RWPE1 (cell line): ENCODE data around the gene FBXW11.

Source experiments
- CTCF ChIA-PET: fragments of 350-600 bp; sonication (Branson Sonifier 250); formaldehyde crosslinking; extraction: SDS; loops from one replicate; lab custom pipeline; 2021; lab: Yijun Ruan, JAX
- POLR2A ChIA-PET: fragments of 400-600 bp; formaldehyde crosslinking; extraction: SDS; loops from one replicate; lab custom pipeline; 2020; ENCODE audit warnings: antibody characterized with exemption; ENCODE audit not compliant: low non-redundant PET; lab: Yijun Ruan, JAX
- DNase-seq: peaks from one replicate; pipeline ENCODE4 v3.0.0; 2012; ENCODE audit warnings: low spot score
- H3K27ac ChIP-seq: fragments of 450-650 bp; 2 replicates; pipeline ENCODE4 v1.5.1; 2017
- CTCF ChIP-seq: fragments of 450-650 bp; conservative IDR thresholded peaks from 2 replicates; pipeline ENCODE4 v1.5.1; 2017; ENCODE audit warnings: low read depth, mild to moderate bottlenecking

The FBXW11 gene

GRCh38 chr5:171986772-171987171, 19.7 kb downstream of the FBXW11 start:
- POLR2A ChIA-PET = no interaction called here
- H3K27ac ChIP-seq = no peak overlapping the region
- CTCF ChIA-PET = interaction anchor here (0.6 kb wide), 1 partner anchor 378 kb away, joined by 3 read pairs; no protein-coding TSS in a partner anchor
- no peak for TF ChIP-seq CTCF
- DNase-seq = no peak

GRCh38 chr5:171984748-171985419, 21.6 kb downstream of the FBXW11 start:
- no peak overlapping the region for H3K27ac ChIP-seq
- CTCF ChIA-PET = interaction anchor here (0.7 to 1.0 kb wide), 3 partner anchors 25 to 317 kb away, joined by 3 to 4 read pairs (median 3); no protein-coding TSS in a partner anchor
- peak; percentile 18 for DNase-seq
- no peak for TF ChIP-seq CTCF
- POLR2A ChIA-PET = no interaction called here

- ChIA-PET CTCF (interaction anchor here (0.7 kb wide), 1 partner anchor 14 kb away, joined by 4 read pairs; no protein-coding TSS in a partner anchor), POLR2A (no interaction called here)
- no peak for TF ChIP-seq CTCF
- H3K27ac ChIP-seq = no peak overlapping the region
- DNase-seq = no peak
Measured at GRCh38 chr5:171981847-171982246, 24.6 kb downstream of the FBXW11 start.

GRCh38 chr5:171980792-171981191, 25.6 kb downstream of the FBXW11 start:
- no peak overlapping the region for H3K27ac ChIP-seq
- CTCF ChIA-PET = no interaction called here
- POLR2A ChIA-PET = no interaction called here
- TF ChIP-seq CTCF = no peak
- DNase-seq = no peak

GRCh38 chr5:171979606-171980005, 26.8 kb downstream of the FBXW11 start:
- no peak overlapping the region for H3K27ac ChIP-seq
- POLR2A ChIA-PET = no interaction called here
- CTCF ChIA-PET = no interaction called here
- no peak for DNase-seq
- TF ChIP-seq CTCF = no peak

GRCh38 chr5:171978519-171978918, 27.9 kb downstream of the FBXW11 start:
- DNase-seq = no peak
- TF ChIP-seq CTCF = no peak
- ChIA-PET CTCF (no interaction called here), POLR2A (no interaction called here)
- no peak overlapping the region for H3K27ac ChIP-seq
